Dendritic cell treated with granulocyte-macrophage colony-stimulating factor and Interleukin-4, amounts not matched to agents 40 ng/mL and 50 ng/mL, for 4 days (primary cell): ENCODE results near the gene DNASE1.

Source experiments
- H3K27ac Mint-ChIP-seq: one replicate; pipeline ENCODE4 v1.8.0; 2022; ENCODE audit warnings: mild to moderate bottlenecking, mixed read lengths
- H3K27me3 Mint-ChIP-seq: one replicate; pipeline ENCODE4 v1.8.0; 2022; ENCODE audit warnings: mild to moderate bottlenecking, mixed read lengths
- H3K36me3 Mint-ChIP-seq: one replicate; pipeline ENCODE4 v1.8.0; 2022; ENCODE audit warnings: low read depth, mixed read lengths
- H3K4me1 Mint-ChIP-seq: one replicate; pipeline ENCODE4 v1.8.0; 2022; ENCODE audit warnings: low read depth, mixed read lengths
- H3K4me3 Mint-ChIP-seq: one replicate; pipeline ENCODE4 v1.8.0; 2022; ENCODE audit warnings: mild to moderate bottlenecking, moderate library complexity, mixed read lengths
- H3K9me3 Mint-ChIP-seq: one replicate; pipeline ENCODE4 v1.8.0; 2022; ENCODE audit warnings: mixed read lengths
- intact Hi-C: fragments of 100-400 bp; cut with micrococcal nuclease; formaldehyde crosslinking; loops from one replicate; pipeline ENCODE4 v1.15.0; 2022

The DNASE1 gene

DNA sequence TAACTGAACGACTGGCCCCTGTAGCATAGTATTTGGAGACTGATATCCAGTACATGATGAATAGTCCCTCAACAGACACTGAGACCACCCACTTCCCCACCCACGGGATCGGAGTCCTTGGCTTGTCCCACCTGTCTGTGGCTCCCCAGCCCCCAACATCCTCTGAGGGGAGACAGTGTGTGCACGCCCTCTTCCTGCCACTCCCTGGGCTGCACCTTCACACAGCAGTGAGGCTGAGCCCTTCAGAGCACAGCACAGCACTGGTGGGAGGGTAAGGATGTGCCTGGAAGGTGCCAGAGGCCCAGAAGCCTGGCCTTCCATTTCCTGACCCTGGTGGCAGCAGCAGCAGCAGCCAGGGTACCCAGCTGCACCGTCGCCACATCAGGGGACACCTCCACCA, 11.0 kb downstream of the DNASE1 start:
- Mint-ChIP-seq H3K36me3 (peaks cover 90% of the 10 kb centered on the region), H3K27me3 (no peaks in the 10 kb centered on the region), H3K27ac (no peak overlapping the region), H3K4me3 (no peak overlapping the region), H3K4me1 (no peaks in the 10 kb centered on the region), H3K9me3 (no peaks in the 10 kb centered on the region)
- intact Hi-C loops = no loop called here

DNA sequence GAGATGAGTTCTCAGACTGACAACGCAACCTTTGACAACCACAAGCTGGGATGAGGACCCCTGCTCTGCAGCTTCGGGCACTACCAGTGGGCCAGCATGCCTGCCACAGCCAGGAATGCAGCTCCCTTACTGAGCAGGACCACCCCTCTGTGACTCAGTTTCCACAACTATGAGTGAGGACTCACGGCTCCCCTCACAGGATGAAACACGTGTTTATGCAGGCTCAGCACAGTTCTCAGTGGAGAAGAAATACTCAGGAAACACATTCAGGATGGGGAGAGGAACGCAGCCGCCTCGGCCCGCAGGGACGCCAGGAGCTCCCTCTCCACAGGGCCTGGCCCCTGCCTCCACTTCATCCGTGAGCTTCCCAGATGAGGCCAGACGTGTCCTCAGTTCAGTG, 14.1 kb downstream of the DNASE1 start:
- no peaks in the 10 kb centered on the region for H3K9me3 Mint-ChIP-seq
- H3K4me1 Mint-ChIP-seq = no peaks in the 10 kb centered on the region
- intact Hi-C loops = no loop called here
- peaks cover 90% of the 10 kb centered on the region for H3K36me3 Mint-ChIP-seq
- H3K4me3 Mint-ChIP-seq = no peak overlapping the region
- H3K27me3 Mint-ChIP-seq = no peaks in the 10 kb centered on the region
- no peak overlapping the region for H3K27ac Mint-ChIP-seq

DNA sequence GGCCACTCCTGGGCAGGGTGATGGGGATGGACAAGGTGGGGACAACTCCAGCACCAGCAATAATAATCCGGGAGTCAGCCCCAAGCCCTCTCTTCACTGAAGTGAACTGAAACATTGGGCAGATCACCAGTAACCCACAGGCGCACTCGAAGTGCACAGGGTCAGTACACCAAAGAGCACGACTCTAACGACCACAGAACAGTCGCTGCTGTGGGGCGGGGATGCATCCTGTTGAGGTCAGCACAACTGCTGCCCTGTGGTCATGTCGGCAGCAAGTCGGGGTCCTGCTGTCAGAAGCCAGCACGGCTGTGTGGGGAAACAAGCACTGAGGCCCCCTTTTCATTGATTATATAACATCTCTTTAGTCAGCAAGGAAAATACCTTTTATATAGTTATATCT, 14.6 kb downstream of the DNASE1 start:
- intact Hi-C loops = no loop called here

DNA sequence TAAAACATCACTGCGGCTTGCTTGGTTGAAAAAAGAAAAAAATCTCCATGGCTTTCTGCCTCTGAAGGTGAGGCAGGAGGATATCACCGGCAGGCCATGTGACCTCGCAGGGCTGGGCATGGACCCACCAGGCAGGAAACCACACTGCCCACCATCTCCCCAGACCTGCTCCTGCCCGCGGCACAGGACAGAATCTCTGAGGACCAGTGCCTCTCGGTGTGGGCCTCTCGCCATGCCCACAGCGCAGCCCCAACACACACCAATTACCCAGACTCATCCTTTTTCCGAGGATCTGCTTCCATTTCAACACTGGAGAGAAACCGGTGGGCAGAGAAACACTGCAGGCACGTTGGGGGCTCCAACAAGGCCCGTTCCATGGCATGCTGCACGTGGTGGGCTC, 16.2 kb downstream of the DNASE1 start:
- no peak overlapping the region for H3K4me3 Mint-ChIP-seq
- H3K27me3 Mint-ChIP-seq = no peaks in the 10 kb centered on the region
- H3K4me1 Mint-ChIP-seq = no peaks in the 10 kb centered on the region
- no peaks in the 10 kb centered on the region for H3K9me3 Mint-ChIP-seq
- intact Hi-C loops = no loop called here
- H3K36me3 Mint-ChIP-seq = peaks cover 90% of the 10 kb centered on the region
- H3K27ac Mint-ChIP-seq = no peak overlapping the region

More for the DNA sequence above, 14.6 kb downstream of the DNASE1 start:
- H3K4me3 Mint-ChIP-seq = no peak overlapping the region
- H3K27me3 Mint-ChIP-seq = no peaks in the 10 kb centered on the region
- peaks cover 90% of the 10 kb centered on the region for H3K36me3 Mint-ChIP-seq
- H3K4me1 Mint-ChIP-seq = no peaks in the 10 kb centered on the region
- H3K27ac Mint-ChIP-seq = no peak overlapping the region
- H3K9me3 Mint-ChIP-seq = no peaks in the 10 kb centered on the region

DNA sequence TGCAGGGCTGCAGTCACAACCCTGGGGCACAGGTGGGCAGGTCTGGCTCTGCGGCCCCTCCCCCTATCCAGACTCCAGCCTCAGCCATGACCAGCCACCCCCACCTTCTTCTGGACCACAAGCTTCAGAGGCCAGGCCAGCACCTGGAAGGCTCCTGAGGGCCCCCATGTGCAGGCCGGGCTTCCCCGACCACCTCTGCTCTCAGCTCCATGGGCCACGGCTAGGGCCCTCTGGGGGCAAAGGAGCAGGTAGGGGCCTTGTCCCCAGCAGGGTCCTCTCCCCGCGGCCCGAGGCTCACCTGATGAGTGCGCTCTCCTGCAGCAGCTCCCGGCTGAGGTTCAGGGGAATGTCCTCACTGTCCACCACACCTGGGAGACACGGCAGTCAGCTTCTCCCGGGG, 16.9 kb downstream of the DNASE1 start:
- Mint-ChIP-seq H3K27me3 (no peaks in the 10 kb centered on the region), H3K27ac (no peak overlapping the region)

DNA sequence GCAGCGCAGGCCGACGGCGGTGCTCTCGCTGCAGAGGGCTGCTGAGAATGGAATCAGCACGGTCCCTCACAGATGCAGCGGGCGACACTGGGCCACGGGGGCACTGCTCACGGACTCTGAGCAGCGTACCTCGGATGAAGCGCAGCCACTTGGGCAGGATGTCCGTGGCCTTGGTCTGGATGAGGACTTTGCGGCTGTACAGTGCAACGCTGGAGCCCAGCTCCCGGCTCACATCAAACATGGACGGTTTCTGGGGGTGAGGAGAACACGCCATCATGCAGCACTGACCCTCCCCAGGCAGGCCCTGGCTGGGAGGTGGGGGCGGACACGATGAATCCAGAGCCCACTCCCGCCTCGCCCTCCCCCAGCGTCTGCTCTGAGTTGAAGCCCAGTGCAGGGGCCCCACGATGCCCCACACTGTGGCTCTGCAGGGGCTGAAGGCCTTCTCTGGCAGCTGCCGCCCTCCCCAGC, 18.1 kb downstream of the DNASE1 start:
- Mint-ChIP-seq H3K9me3 (no peaks in the 10 kb centered on the region), H3K4me3 (no peak overlapping the region), H3K27me3 (no peaks in the 10 kb centered on the region), H3K27ac (no peak overlapping the region), H3K4me1 (no peaks in the 10 kb centered on the region), H3K36me3 (peaks cover 92% of the 10 kb centered on the region)
- intact Hi-C loops = no loop called here

More for the DNA sequence above, 16.9 kb downstream of the DNASE1 start:
- H3K9me3 Mint-ChIP-seq = no peaks in the 10 kb centered on the region
- no peak overlapping the region for H3K4me3 Mint-ChIP-seq
- no peaks in the 10 kb centered on the region for H3K4me1 Mint-ChIP-seq
- intact Hi-C loops = no loop called here
- H3K36me3 Mint-ChIP-seq = peaks cover 90% of the 10 kb centered on the region

DNA sequence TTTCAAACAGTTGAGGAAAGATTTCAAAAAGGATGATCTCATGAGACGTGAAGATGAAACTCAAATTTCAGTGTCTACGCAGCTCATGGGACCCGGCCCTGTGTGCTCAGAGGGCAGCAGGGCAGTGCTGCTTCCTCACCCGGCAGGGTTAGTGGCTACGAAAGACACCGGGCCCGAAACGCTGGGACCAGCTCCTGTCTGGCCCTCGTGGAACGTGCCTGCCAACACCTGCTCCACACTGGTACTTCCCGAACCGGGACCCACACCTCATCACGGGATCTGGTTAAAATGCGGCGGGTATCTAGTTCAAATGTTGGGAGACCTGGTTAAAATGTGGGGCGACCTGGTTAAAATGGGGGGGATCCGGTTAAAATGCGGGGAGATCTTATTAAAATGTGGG, 18.7 kb downstream of the DNASE1 start:
- peaks cover 98% of the 10 kb centered on the region for H3K36me3 Mint-ChIP-seq
- intact Hi-C loops = no loop called here
- no peaks in the 10 kb centered on the region for H3K27me3 Mint-ChIP-seq
- no peaks in the 10 kb centered on the region for H3K9me3 Mint-ChIP-seq
- no peak overlapping the region for H3K27ac Mint-ChIP-seq
- no peaks in the 10 kb centered on the region for H3K4me1 Mint-ChIP-seq
- H3K4me3 Mint-ChIP-seq = no peak overlapping the region

DNA sequence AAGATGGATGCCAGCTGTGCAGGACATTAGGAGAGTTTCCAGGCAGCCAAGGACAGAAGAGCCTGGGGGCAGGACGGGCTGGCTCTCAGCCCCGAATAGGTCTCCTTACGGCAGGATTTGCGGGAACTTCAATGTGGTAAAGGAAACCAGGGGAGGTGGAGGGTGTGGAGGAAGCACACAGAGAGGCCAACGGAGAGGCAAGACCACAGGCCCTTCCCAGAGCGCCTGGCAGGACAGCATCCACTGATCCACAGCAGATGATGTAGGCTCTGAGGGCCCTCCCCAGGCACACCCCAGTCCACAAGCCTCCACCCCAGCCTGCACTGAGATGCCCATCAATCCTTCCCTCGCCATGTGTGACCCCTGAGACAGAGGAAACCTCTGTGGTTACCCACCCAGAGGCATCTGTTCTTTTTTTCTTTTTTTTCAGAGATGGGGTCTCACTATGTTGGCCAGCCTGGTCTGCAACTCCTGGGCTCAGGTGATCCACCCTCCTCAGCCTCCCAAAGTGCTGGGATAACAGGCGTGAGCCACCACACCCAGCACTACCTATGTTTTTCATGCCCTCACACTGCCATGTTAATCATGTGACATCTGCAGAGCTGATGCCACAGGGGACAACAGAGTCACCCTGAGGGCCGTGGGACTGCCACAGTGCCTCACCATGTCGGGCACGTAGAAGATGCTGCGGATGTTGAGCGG, 19.3 kb downstream of the DNASE1 start:
- Mint-ChIP-seq H3K4me1 (no peaks in the 10 kb centered on the region), H3K9me3 (no peaks in the 10 kb centered on the region), H3K27ac (no peak overlapping the region), H3K27me3 (no peaks in the 10 kb centered on the region), H3K4me3 (no peak overlapping the region), H3K36me3 (peaks cover 99% of the 10 kb centered on the region)
- intact Hi-C loops = no loop called here

DNA sequence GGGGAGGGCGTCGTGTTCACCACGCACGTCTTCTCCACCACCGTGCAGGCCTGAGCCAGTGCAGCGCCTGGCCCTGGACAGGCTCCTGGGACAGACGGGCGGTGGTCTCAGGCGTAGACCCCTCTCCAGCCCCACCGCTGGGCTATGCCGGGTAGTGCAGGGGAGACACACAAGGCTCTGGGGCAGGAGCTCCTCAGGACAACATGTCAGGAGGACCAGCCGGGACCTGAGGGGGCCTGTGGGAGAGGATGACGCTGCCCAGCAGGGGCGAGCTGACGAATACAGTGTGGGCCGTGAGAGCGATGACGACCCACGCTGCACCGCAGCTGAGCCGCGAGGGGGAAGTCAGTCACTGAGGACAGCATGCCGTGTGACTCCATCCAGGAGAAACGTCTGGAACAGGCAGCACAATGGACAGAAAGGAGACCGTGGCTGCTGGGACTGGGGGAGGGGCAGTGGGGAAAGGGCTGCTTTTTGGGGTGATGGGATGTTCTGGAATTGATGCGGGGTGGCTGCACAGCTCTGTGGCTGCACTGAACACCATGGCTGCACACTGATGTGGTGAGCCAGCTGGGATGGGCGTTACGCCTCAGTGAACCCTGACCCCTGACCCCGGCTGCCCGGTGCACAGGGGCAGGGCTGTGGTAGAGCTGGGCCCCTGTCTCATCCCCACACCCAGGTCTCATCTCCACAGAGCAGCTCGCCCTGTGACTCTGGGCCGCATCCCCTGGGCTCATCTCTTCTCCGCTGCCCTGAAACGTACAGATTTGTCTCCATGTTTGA, 20.2 kb downstream of the DNASE1 start:
- no peaks in the 10 kb centered on the region for H3K4me1 Mint-ChIP-seq
- H3K9me3 Mint-ChIP-seq = no peaks in the 10 kb centered on the region
- no peak overlapping the region for H3K4me3 Mint-ChIP-seq
- H3K36me3 Mint-ChIP-seq = peaks cover 99% of the 10 kb centered on the region
- intact Hi-C loops = no loop called here
- no peak overlapping the region for H3K27ac Mint-ChIP-seq
- H3K27me3 Mint-ChIP-seq = no peaks in the 10 kb centered on the region

DNA sequence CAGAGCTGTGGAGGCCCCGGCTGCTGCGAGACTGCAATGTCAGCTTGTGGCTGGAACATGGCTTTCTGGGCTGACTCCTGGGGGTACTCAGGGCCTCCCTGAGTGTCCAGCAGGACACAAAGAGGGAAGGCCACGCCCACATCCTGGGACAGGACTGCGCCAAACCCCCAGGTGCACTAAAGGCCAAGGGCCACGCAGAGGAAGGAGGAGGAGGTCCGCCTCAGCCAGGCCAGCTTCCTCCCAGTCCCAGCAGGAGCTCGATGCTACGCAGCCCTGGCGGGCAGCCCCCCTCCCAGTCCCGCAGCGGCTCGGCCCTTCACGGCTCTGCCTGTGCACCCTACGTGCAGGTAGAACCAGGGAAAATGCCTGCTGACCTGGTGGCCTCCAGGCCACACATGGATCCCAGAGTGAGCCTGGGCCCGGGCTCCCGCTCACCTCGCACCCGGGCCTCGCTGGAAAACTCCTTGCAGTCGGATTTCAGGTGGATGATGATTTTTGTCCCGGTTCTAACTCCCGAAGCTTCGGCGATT, 21.2 kb downstream of the DNASE1 start:
- intact Hi-C loops = no loop called here
- no peak overlapping the region for H3K27ac Mint-ChIP-seq
- H3K36me3 Mint-ChIP-seq = peaks cover 99% of the 10 kb centered on the region
- no peaks in the 10 kb centered on the region for H3K9me3 Mint-ChIP-seq
- peaks cover under 1% of the 10 kb centered on the region for H3K4me1 Mint-ChIP-seq
- no peaks in the 10 kb centered on the region for H3K27me3 Mint-ChIP-seq
- no peak overlapping the region for H3K4me3 Mint-ChIP-seq

DNA sequence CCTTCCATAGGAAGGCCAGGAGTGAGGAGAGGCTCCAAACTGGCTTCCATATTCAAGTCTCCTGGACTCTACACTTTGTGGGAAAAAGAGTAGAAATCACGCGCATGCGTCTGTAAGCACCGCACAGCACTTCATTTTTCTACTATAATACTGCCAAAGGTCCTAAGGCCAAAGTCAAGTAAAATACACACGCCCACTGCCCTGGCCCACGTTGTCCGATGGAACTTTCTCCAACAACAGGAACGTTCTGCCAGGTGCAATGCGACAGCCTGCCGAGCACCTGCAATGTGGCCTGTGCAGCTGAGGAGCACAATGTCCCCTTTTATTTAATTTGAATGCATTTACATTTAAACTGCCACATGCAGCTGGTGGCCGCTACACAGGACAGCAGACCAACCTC, 23.5 kb downstream of the DNASE1 start:
- peaks cover 95% of the 10 kb centered on the region for H3K36me3 Mint-ChIP-seq
- intact Hi-C loops = no loop called here
- H3K27me3 Mint-ChIP-seq = no peaks in the 10 kb centered on the region
- no peaks in the 10 kb centered on the region for H3K9me3 Mint-ChIP-seq
- no peak overlapping the region for H3K27ac Mint-ChIP-seq
- H3K4me3 Mint-ChIP-seq = no peak overlapping the region
- peaks cover 7% of the 10 kb centered on the region for H3K4me1 Mint-ChIP-seq

DNA sequence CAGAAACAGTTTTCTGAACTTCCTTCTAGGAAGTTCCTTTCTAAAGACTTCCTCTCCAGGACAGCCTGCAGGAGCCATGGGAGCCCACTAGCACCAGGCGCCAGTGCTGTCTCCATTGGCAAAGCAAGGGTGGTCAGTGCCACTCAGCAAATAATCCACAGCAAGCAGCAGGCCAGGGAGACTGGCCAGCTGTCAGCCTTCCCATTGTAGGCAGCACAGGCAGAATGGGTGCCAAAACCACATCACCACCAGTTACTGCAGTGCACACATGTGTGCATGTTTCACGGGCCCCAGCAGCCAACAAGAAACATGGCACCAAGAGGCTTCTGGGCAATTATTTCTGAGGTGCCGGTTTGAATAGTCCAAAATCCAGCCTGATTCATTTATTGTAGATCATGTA, 26.7 kb downstream of the DNASE1 start:
- Mint-ChIP-seq H3K27me3 (no peaks in the 10 kb centered on the region), H3K9me3 (no peaks in the 10 kb centered on the region), H3K4me3 (no peak overlapping the region), H3K27ac (no peak overlapping the region), H3K4me1 (peaks cover 7% of the 10 kb centered on the region), H3K36me3 (peaks cover 95% of the 10 kb centered on the region)
- intact Hi-C loops = no loop called here

DNA sequence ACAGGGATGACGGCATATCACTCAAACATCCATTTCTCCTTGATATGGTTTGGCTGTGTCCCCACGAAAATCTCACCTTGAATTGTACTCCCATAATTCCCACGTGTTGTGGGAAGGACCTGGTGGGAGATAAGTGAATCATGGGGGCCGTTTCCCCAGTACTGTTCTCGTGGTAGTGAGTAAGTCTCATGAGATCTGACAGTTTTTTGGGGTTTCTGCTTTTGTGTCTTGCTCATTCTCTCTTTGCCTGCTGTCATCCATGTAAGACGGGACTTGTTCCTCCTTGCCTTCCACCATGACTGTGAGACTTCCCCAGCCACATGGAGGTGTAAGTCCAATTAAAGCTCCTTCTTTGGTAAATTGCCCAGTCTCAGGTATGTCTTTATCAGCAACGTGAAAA, 32.5 kb downstream of the DNASE1 start:
- Mint-ChIP-seq H3K4me1 (peaks cover 19% of the 10 kb centered on the region), H3K27ac (no peak overlapping the region), H3K27me3 (no peaks in the 10 kb centered on the region), H3K9me3 (no peaks in the 10 kb centered on the region), H3K36me3 (peaks cover 88% of the 10 kb centered on the region), H3K4me3 (no peak overlapping the region)
- intact Hi-C loops = no loop called here

DNA sequence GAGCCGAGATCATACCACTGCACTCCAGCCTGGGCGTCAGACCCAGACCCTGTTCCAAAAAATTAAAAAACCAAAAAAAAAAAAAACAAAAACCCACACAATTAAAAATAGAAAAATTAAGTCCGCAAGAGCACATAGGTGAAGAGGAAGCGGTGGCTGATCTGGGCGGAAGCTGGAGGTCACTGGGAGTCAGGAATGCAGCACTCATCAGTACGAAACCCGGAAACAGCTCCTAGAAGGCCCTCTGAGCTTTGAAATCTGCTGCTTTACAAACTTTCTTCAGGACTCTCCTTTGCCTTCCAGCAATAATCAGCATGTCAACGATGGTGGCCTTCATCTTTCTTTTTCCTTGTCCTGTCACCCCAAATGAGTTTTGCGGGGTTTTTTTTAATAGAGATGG, 33.3 kb downstream of the DNASE1 start:
- Mint-ChIP-seq H3K4me1 (peaks cover 19% of the 10 kb centered on the region), H3K4me3 (no peak overlapping the region), H3K27ac (no peak overlapping the region), H3K36me3 (peaks cover 81% of the 10 kb centered on the region), H3K9me3 (no peaks in the 10 kb centered on the region), H3K27me3 (no peaks in the 10 kb centered on the region)
- intact Hi-C loops = no loop called here
